C4-2B (cell line): ENCODE results near the gene SCNN1A.
A peak's percentile ranks its signal among the peaks of the same experiment; 100 is the strongest.

Experiments used
- H3K27ac ChIP-seq: fragments of 450-650 bp; 2 replicates; pipeline ENCODE4 v1.5.1; 2017
- CTCF ChIP-seq: fragments of 450-650 bp; conservative IDR thresholded peaks from 2 replicates; pipeline ENCODE4 v1.5.1; 2017; ENCODE audit warnings: mild to moderate bottlenecking
- ZFX ChIP-seq: fragments of 450-650 bp; IDR thresholded peaks from 2 replicates; pipeline ENCODE4 v1.6.1; 2017

SCNN1A gene

GRCh38 chr12:6313326-6313940 is 61.9 kb downstream of the SCNN1A start:
- peak overlapping the region; percentile 68 for H3K27ac ChIP-seq
- no peak for TF ChIP-seq ZFX
- no peak for TF ChIP-seq CTCF

- peak overlapping the region; percentile 68 for H3K27ac ChIP-seq
- TF ChIP-seq ZFX (no peak), CTCF (no peak)
Measured at GRCh38 chr12:6312529-6313325, 62.6 kb downstream of the SCNN1A start.

- TF ChIP-seq CTCF = no peak
- TF ChIP-seq ZFX = no peak
- peak overlapping the region; percentile 68 for H3K27ac ChIP-seq
Measured at GRCh38 chr12:6311822-6312528, 63.4 kb downstream of the SCNN1A start.

- no peak for TF ChIP-seq ZFX
- TF ChIP-seq CTCF = no peak
- H3K27ac ChIP-seq = no peak overlapping the region
Measured at GRCh38 chr12:6310771-6311610, 64.4 kb downstream of the SCNN1A start.

GRCh38 chr12:6307529-6307928 is 67.8 kb downstream of the SCNN1A start:
- TF ChIP-seq CTCF (no peak), ZFX (no peak)
- no peak overlapping the region for H3K27ac ChIP-seq

GRCh38 chr12:6306599-6307220 is 68.7 kb downstream of the SCNN1A start:
- TF ChIP-seq ZFX (no peak), CTCF (no peak)
- no peak overlapping the region for H3K27ac ChIP-seq
